GM12892 (cell line): ENCODE data around the gene BNIP3.

Experiments used
- POLR2A ChIP-seq: IDR thresholded peaks from 2 replicates; pipeline ENCODE4 v1.6.1; 2011; ENCODE audit warnings: low read depth, low read length, control low read depth
- POLR2AphosphoS5 ChIP-seq: IDR thresholded peaks from 2 replicates; pipeline ENCODE4 v1.6.1; 2011; ENCODE audit warnings: low read depth, low read length, control low read depth
- TAF1 ChIP-seq: IDR thresholded peaks from 2 replicates; pipeline ENCODE4 v1.6.1; 2011; ENCODE audit warnings: low read depth, mild to moderate bottlenecking, control low read depth, low read length, borderline replicate concordance

GRCh38 chr10:132011445-132011844, 29.7 kb upstream of the BNIP3 start:
- no peak for TF ChIP-seq POLR2A
- TF ChIP-seq POLR2AphosphoS5 = no peak
- no peak for TF ChIP-seq TAF1
